ENCODE data around the gene TWNK. TPM values are rescaled to one million over a fixed set of nuclear protein-coding genes. Genes with fewer than 3 reads are reported as not detected.
"Not testable (repeated sequence)": the region's sequence is repeated elsewhere in the genome, so short reads cannot be mapped to it uniquely, and the experiment has no call there.

The TWNK gene
- total RNA-seq, 1 donor from 2014 or later = 8.0 TPM

DNA sequence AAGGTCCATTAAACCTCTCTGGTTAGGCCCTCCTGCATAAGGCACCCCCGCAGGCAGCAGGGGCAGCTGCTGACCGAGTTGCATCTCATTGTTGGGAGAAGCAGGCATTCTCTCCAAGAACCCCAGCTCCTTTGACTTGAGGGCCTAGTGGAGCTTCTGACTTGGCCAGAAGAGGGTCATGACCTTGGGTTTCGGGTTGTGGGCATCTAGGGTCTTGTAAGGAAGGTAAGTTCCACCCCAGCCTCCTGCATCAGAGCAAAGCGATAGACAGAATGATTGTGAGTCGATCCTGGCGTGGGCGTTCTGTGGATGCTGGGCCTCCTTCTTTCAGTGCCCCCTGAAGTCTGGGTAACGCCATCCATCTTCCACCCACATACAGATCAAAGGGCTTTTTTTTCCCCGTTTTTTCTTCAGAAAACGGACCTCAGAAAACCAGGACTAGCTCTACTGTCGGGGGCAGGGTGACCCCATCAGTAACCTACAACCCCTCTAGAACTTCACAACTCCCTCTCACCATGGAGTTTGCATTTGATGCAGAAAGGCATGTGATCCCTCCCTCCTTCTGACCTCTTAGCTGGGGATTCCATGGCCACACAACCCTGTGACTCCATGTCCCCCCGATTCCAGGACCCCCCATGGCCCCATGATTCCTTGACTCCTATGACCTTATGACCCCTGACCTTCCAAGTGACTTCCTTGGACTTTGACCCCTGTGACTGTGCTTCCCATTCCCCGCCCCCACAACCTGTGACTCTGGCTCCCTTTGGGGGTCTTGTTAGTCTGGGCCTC, 15.0 kb upstream of the TWNK start:
- intact Hi-C loops (cut with micrococcal nuclease) = no loop called here
- no peak for ATAC-seq
- no peak for DNase-seq

DNA sequence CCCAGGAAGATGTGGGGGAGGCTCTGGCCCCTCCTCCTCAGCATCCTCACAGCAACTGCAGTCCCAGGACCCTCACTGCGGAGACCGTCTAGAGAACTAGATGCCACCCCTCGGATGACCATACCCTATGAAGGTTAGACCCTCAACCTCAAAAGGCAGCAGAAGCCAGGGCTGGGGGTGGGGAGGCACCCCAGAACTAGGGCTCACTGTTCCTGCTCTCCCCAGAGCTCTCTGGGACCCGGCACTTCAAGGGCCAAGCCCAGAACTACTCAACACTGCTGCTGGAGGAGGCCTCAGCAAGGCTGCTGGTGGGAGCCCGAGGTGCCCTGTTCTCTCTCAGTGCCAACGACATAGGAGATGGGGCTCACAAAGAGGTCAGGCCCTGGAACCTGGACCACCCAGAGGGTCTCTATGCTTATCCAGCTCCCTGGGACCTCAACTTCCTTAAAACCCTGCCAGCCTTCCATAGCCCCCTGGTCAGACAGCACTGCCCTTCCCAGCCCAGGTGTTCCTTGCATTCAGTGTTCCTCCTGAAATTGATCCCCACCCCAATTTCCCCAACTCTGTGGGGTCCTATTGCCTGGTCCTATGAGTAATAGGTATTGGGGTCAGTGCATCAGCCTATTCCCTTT, 14.3 kb upstream of the TWNK start:
- intact Hi-C loops (cut with micrococcal nuclease) = no loop called here
- ATAC-seq = no peak
- no peak for DNase-seq

DNA sequence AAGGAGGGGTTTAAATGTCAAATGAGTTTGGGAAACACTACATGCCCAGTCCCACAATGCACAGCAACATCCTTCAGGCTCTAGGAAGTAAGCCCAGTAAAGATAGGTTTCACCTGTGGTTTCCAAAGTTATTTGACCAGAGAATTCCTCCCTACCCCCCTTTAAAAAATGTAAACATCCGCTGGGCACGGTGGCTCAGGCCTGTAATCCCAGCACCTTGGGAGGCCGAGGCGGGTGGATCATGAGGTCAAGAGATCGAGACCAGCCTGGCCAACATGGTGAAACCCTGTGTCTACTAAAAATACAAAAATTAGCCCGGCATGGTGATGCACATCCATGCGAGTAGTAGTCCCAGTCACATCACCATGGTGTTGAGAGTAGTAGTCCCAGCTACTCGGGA, 11.9 kb upstream of the TWNK start:
- DNase-seq; intact Hi-C loops (cut with micrococcal nuclease): not testable (repeated sequence)

DNA sequence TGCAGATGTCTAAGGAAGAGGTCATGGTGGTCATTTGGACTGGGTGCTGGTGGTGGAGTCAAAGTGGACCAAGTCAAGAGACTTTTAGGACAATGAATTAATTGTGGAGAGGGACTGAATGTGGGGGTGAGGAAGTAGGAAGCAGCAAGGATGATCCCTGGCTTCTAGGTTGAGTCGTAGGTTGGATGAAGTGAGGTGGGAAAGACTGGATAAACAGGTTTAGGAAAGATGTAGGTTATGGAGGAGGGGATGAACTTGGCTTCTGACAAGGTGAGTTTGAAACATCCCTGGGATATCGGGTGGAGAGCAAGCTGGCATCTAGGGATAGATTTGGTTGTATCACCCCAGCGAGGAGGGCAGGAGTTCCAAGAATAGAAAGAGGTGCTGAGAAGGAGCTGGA, 10.4 kb upstream of the TWNK start:
- no peak for DNase-seq
- intact Hi-C loops (cut with micrococcal nuclease) = no loop called here

More for the DNA sequence above, 11.9 kb upstream of the TWNK start:
- not testable (repeated sequence) for ATAC-seq

DNA sequence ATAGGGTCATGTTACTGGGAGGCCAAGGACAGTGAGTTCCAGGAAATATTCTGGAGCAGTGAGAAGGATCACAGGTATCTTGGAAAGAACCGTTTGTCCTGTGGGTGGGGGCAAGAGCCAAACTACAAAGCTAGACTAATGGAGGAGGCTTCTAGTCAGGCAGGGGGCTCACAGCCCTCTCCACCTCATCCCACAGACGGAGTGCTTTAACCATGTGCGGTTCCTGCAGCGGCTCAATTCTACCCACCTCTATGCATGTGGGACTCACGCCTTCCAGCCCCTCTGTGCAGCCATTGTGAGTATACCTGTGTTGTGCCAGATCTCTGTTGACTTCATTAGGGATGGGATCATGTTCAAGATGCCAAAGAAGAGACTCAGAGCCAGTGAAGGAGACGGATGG, 9.9 kb upstream of the TWNK start:
- intact Hi-C loops (cut with micrococcal nuclease) = no loop called here
- no peak for DNase-seq
- ATAC-seq = no peak

More for the DNA sequence above, 10.4 kb upstream of the TWNK start:
- ATAC-seq = no peak

DNA sequence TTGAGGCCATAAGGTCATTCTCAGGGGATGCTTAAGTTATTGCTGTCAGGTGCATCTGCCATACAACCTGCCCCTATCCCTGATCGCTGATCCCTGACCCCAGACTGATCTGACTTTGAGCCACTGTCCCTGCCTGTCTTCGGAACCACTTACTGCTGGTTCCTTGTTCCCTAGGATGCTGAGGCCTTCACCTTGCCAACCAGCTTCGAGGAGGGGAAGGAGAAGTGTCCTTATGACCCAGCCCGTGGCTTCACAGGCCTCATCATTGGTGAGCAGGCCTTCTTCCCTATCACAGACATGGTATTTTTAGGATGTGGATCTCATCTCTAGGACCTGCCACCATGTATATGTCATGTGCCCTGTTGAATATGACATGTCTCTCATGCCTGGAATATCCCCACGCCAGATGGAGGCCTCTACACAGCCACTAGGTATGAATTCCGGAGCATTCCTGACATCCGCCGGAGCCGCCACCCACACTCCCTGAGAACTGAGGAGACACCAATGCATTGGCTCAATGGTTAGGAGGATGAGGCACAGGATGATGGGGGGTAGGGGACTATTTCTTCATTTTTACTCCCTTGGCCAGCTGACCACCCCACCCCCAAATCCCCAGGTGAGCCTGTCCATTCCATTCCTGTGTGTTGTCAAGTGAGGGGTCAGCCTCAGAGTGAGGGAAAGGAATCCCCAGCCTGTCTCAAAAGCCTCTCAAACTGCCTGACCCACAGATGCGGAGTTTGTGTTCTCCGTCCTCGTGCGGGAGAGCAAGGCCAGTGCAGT, 9.0 kb upstream of the TWNK start:
- intact Hi-C loops (cut with micrococcal nuclease) = no loop called here

DNA sequence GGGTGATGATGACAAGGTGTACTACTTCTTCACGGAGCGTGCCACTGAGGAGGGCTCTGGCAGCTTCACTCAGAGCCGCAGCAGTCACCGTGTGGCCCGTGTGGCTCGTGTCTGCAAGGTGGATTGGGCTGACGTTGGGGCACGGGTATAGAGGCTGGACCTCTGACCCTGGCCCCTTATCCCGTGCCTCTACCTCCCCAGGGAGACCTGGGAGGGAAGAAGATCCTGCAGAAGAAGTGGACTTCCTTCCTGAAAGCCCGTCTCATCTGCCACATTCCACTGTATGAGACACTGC, 8.5 kb upstream of the TWNK start:
- no peak for ATAC-seq
- DNase-seq = no peak
- intact Hi-C loops (cut with micrococcal nuclease) = no loop called here

More for the DNA sequence above, 9.0 kb upstream of the TWNK start:
- DNase-seq = no peak
- no peak for ATAC-seq

DNA sequence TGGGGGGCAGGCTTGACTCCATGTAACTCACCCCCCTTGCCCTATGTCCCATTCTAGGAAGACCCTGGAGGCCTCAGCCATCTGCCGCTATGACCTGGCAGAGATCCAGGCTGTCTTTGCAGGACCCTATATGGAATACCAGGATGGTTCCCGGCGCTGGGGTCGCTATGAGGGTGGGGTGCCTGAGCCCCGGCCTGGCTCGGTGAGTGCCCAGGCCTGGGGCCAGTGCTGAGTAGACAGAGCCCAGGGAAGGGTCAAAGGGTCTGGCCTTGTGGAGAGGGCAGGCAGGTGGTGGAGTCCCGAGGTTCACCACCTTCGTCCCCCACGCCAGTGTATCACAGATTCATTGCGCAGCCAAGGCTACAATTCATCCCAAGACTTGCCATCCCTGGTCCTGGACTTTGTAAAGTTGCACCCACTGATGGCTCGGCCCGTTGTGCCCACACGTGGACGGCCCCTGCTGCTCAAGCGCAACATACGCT, 7.5 kb upstream of the TWNK start:
- DNase-seq (no peak), ATAC-seq (no peak)
- intact Hi-C loops (cut with micrococcal nuclease) = no loop called here

DNA sequence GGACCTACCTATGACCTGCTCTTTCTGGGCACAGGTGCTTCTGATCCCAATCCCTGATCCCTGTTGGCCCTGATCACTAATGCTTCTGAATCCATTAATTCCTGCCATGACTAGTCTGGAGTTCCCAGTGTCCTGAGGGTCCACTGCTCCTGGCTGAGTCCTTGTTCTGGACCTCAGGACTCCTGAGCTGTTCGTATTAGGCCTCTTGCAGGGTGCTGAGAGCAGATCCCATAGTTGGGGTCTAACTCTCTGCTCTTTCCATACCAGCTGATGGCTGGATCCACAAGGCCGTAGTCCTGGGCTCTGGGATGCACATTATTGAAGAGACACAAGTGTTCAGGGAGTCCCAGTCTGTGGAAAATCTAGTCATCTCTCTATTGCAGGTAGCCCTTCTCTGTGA, 7.0 kb upstream of the TWNK start:
- ATAC-seq = no peak
- DNase-seq = no peak
- intact Hi-C loops (cut with micrococcal nuclease) = no loop called here

DNA sequence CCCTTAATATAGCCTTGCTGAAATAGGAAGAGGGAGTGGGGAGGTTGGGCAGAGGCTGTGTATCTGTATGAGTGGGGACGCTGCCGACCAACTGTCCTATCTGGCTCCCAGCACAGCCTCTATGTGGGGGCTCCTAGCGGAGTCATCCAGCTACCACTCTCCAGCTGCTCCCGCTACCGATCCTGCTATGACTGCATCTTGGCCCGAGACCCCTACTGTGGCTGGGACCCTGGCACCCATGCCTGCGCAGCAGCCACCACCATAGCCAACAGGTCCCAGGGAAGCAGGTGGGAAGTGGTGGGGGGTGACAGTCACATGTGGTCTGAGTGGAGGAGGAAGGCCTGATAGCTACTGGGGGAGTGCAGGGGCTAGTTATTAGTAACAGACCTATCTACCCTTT, 6.6 kb upstream of the TWNK start:
- intact Hi-C loops (cut with micrococcal nuclease) = no loop called here
- no peak for ATAC-seq

DNA sequence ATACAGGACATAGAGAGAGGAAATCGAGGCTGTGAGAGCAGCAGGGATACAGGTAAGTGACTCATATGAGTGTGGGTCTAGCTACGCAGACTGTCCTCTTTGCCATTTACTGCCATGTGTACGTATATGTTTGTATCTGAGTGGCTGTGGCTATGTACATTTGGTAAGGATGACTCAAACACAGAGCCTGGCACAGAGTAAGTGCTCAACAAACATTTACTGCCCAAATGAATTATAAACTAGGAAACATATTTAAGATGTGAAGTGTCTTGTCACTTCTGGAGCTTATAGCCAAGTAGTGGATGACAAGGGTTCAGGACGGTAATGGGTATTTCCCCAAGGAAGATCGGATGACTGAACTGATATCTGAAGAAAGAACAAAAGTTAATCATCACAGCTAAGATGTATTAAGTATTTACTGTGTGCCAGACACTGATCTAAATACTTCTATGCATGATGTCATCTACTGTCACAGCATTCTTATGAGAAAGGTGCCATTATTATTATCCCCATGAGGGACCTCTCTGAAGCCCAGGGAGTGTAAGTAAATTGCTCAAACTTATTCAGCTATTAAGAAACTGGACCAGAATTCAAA, 6.1 kb upstream of the TWNK start:
- no peak for DNase-seq
- intact Hi-C loops (cut with micrococcal nuclease) = no loop called here
- no peak for ATAC-seq

More for the DNA sequence above, 6.6 kb upstream of the TWNK start:
- no peak for DNase-seq

DNA sequence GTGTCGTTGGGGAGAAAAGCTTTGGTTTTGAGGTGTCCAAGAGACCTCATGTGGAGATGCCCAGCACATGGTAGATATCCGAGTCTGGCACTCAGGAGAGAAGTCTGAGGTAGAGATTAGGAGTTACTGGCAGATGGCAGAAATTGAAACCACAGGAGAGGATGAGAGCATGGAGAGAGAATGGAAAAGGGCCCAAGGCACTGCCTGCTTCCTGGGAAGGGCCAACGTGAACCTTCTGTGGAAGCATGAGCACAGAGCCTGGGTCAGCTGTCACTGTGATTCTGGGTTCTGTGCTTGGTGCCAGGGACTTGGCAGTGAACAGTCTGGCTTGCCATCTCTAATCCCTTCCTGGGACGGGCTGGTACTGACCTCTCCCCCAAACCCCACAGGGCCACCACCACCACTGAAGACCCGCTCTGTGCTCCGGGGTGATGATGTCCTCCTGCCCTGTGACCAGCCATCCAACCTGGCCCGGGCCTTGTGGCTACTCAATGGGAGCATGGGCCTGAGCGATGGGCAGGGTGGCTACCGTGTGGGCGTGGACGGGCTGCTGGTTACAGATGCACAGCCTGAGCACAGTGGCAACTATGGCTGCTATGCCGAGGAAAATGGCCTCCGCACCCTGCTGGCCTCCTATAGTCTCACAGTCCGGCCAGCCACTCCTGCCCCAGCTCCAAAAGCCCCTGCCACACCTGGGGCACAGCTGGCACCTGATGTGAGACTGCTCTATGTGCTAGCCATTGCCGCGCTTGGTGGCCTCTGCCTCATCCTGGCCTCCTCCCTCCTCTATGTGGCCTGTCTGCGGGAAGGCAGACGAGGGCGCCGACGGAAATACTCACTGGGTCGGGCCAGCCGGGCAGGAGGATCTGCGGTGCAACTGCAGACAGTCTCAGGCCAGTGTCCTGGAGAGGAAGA, 4.2 kb upstream of the TWNK start:
- intact Hi-C loops (cut with micrococcal nuclease) = no loop called here
- DNase-seq (no peak), ATAC-seq (no peak)

DNA sequence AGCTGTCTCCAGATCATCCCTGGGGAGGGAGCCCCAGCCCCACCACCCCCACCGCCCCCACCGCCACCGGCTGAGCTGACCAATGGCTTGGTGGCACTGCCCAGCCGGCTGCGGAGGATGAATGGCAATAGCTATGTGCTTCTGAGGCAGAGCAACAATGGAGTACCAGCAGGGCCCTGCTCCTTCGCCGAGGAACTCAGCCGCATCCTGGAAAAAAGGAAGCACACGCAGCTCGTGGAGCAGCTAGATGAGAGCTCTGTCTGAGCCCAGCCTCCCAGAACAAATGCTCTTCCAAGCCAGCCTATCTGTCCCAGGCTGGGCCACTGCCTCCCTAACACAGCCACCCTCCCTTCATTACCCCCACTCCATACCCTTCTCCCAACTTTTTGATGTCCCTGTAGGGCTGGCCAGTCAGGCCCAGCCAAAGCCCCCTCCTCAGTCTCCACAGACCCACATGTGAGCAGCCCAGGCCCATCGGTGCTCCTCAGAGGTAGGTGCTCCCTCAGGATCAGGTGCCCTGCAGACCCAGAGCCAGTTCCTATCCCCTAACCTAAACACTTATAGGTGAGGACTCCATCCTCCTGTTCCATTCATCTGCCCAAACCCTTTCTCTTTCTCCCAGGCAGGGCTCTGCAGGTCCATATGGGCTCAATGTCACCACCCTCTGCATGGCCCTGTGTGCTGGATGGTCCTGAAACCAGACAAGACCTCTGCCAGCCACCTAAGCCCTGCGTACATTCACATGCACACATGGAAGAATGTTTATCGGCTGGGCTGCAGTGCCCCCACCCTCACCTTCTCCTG, 3.3 kb upstream of the TWNK start:
- intact Hi-C loops (cut with micrococcal nuclease) = no loop called here
- no peak for ATAC-seq
- no peak for DNase-seq

DNA sequence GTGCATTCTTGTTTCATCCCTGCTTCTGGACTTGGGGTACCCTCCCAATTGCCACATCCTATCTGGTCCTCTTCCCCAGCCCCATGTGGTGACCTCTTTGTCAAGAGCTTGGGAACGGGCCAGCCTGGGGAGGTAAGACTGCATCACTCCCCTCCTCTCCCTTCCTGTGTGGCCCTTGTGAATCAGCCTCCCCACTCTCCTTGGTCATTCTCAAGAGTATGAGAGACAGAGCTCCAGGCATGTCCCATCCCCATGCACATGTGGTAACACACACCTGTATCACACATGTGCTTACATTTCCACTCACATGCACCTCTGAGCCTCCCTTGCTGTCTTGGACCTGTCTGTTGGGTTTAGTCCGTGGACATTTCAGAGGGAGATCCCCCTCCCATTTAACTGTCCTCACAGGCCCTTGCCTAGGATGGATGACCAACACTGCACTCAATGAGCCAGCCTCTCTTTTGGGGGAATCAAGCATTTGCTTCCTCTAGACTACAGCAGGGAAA, 2.6 kb upstream of the TWNK start:
- DNase-seq (no peak), ATAC-seq (no peak)
- intact Hi-C loops (cut with micrococcal nuclease) = no loop called here

DNA sequence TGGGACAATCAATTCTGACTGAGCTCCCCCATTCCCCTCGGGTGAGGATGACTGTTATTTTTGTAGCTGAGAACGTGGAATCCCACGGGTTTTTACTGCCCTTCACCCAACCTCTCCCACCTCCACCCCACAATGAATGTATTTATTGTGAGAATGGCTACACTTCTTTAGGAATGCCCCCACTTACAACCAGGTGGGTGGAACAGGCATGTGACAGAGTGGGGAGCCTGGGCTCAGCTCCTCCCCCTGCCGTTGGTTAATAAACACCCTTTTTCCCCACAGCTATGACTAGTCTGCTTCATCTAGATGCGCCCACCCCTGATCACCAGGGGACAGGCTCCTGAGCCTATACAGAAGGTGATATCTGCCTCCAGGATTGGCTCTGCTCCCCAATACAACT, 2.0 kb upstream of the TWNK start:
- ATAC-seq = no peak
- no peak for DNase-seq
- intact Hi-C loops (cut with micrococcal nuclease) = no loop called here

DNA sequence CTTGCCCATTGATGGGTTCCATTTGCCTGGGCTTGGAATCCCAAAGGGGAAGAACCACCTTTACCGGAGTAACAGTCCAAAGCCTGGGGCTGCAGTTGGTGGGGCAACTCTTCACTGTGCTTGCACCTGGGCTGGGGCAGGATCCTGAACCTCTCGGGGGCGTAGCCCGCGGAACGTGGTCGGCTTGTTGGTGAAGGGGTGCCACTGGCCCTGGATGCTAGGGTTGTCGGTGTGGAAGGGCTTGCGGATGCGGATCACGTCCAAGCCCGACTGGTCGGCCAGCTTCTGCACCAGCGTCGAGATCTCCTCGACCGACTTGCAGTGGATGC, 756 bp upstream of the TWNK start:
- no peak for ATAC-seq
- intact Hi-C loops (cut with micrococcal nuclease) = no loop called here
- DNase-seq = no peak

DNA sequence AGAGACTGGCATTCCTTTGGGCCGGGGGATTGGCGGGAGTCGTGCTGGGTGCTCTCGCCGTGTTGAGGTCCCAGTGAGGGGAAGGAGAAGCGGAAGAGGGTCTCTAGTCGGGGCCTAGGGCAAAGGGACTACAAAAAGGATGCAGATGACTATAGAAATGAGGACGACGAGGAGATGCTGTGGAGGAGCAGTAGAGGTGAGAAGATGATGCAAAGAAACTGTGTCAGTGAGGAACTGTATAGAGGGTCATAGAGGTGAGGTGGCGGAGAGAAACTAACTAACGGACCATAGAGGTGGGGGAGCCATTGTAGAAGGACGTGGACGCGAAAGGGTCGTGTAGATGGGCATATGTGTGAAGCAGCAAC, 324 bp downstream of the TWNK start:
- DNase-seq (no peak), ATAC-seq (no peak)
- intact Hi-C loops (cut with micrococcal nuclease) = no loop called here

DNA sequence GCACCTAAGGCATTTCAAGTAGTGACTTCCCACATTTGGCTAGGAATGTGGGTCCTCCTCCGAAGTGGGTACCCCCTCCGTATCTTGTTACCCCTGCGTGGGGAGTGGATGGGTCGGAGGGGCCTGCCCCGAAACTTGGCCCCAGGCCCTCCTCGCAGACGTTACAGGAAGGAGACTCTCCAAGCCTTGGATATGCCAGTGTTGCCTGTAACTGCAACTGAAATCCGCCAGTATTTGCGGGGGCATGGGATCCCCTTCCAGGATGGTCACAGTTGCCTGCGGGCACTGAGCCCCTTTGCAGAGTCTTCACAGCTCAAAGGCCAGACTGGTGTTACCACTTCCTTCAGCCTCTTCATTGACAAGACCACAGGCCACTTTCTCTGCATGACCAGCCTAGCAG, 823 bp downstream of the TWNK start:
- DNase-seq = no peak

More for the DNA sequence above, 823 bp downstream of the TWNK start:
- no peak for ATAC-seq
- intact Hi-C loops (cut with micrococcal nuclease) = no loop called here
